Keratinocyte (primary cell): ENCODE results near the gene TBC1D8B. TPM values are rescaled to one million over a fixed set of nuclear protein-coding genes. Genes with fewer than 3 reads are reported as not detected.

Experiments used
- DNase-seq: peaks from one replicate; pipeline ENCODE4 v3.0.0-alpha.2; 2011; ENCODE audit warnings: low read depth, missing footprints, low spot score
- FAIRE-seq: peaks from 2 replicates; lab custom pipeline; 2011; peaks lifted over from hg19 to GRCh38; lab: Jason Lieb, UNC
- H2AFZ ChIP-seq: 2 replicates; pipeline ENCODE4 v1.6.0; 2012; ENCODE audit warnings: low read length, control low read depth, inconsistent platforms; ENCODE audit not compliant: control insufficient read depth
- H3K27ac ChIP-seq: 2 replicates; pipeline ENCODE4 v1.5.1; 2011; ENCODE audit warnings: low read length; ENCODE audit not compliant: control insufficient read depth, insufficient read depth
- H3K27me3 ChIP-seq: 3 replicates; pipeline ENCODE4 v1.6.0; 2011; ENCODE audit warnings: low read length; ENCODE audit not compliant: control insufficient read depth, insufficient read depth; ENCODE audit errors: extremely low read depth
- H3K36me3 ChIP-seq, 2 experiments: 2 replicates in 1 of 2; 3 replicates in 1 of 2; pipeline ENCODE4 v1.5.1; 2011; ENCODE audit warnings: low read length in 2 of 2, mild to moderate bottlenecking in 1 of 2; ENCODE audit not compliant: control insufficient read depth in 2 of 2, insufficient read depth in 2 of 2; ENCODE audit errors: extremely low read depth in 1 of 2
- H3K4me1 ChIP-seq: 3 replicates; pipeline ENCODE4 v1.5.1; 2011; ENCODE audit warnings: low read length; ENCODE audit not compliant: control insufficient read depth, insufficient read depth; ENCODE audit errors: extremely low read depth
- H3K4me2 ChIP-seq: 3 replicates; pipeline ENCODE4 v1.6.0; 2011; ENCODE audit warnings: low read depth, low read length; ENCODE audit not compliant: control insufficient read depth, insufficient read depth; ENCODE audit errors: extremely low read depth
- H3K4me3 ChIP-seq, 3 experiments: fragments of 200-600 bp in 1 of 3; sonication (generic) in 1 of 3; 2 replicates in 2 of 3; 3 replicates in 1 of 3; pipeline ENCODE4 v1.5.1; 2011 to 2016; ENCODE audit warnings: low read length in 3 of 3, mild to moderate bottlenecking in 3 of 3, control low read depth in 2 of 3, inconsistent platforms in 1 of 3, low read depth in 1 of 3, mixed read lengths in 1 of 3, mixed run types in 1 of 3, moderate library complexity in 1 of 3; ENCODE audit not compliant: control insufficient read depth in 2 of 3, insufficient read depth in 2 of 3; ENCODE audit errors: extremely low read depth in 1 of 3
- H3K79me2 ChIP-seq: 2 replicates; pipeline ENCODE4 v1.6.0; 2012; ENCODE audit warnings: low read length; ENCODE audit not compliant: control insufficient read depth, insufficient read depth
- H3K9ac ChIP-seq: 3 replicates; pipeline ENCODE4 v1.6.0; 2011; ENCODE audit warnings: low read length; ENCODE audit not compliant: control insufficient read depth, insufficient read depth; ENCODE audit errors: extremely low read depth
- H3K9me1 ChIP-seq: 3 replicates; pipeline ENCODE4 v1.6.0; 2011; ENCODE audit warnings: low read length; ENCODE audit not compliant: control insufficient read depth, insufficient read depth; ENCODE audit errors: extremely low read depth
- H3K9me3 ChIP-seq: 2 replicates; pipeline ENCODE4 v1.5.1; 2012; ENCODE audit warnings: low read depth, low read length; ENCODE audit not compliant: control insufficient read depth
- H4K20me1 ChIP-seq: 3 replicates; pipeline ENCODE4 v1.6.0; 2011; ENCODE audit warnings: low read length; ENCODE audit not compliant: control insufficient read depth, insufficient read depth; ENCODE audit errors: extremely low read depth
- CTCF ChIP-seq, 3 experiments: IDR thresholded peaks in 1 of 3; conservative IDR thresholded peaks in 1 of 3; optimal IDR thresholded peaks in 1 of 3; 2 replicates in 2 of 3; 3 replicates in 1 of 3; pipeline versions ENCODE3 to v1.5.1; 2011; ENCODE audit warnings: low read length in 3 of 3, mild to moderate bottlenecking in 3 of 3, moderate library complexity in 2 of 3, control low read depth in 1 of 3, inconsistent platforms in 1 of 3; ENCODE audit not compliant: insufficient read depth in 2 of 3; ENCODE audit errors: extremely low read depth in 1 of 3
- EZH2 ChIP-seq: IDR thresholded peaks from one replicate; pipeline ENCODE4 v1.6.1; 2012; ENCODE audit warnings: inconsistent platforms, mild to moderate bottlenecking, low read length, moderate library complexity
- dilution Hi-C: fragments of 300-500 bp; cut with MboI; formaldehyde crosslinking; loops from one replicate; pipeline ENCODE4 v1.7.0; 2020; ENCODE audit warnings: low sequenced_read_pairs; ENCODE audit not compliant: extremely low pct_ligation_motif_present
- polyA plus RNA-seq, 5 experiments: library from polyadenylated mRNA; depleted of rRNA in 3 of 5; stranded (reverse) in 3 of 5; stranded (forward) in 1 of 5; unstranded in 1 of 5; fragments of >200 nt; gene quantifications; 1 replicate in 1 of 5; 2 replicates in 3 of 5; 3 replicates in 1 of 5; pipeline versions ENCODE4 v1.2.1 to v1.2.3, GENCODE V29; 2011 to 2012; ENCODE audit warnings: missing spikeins in 2 of 5, low read depth in 1 of 5, low replicate concordance in 1 of 5

TBC1D8B gene
- polyA plus RNA-seq, 1 donor (not counting 4 experiments of a cell fraction or from before 2014, with no cell fraction given): 5.4 TPM

- TF ChIP-seq EZH2 (no peak), CTCF (optimal IDR thresholded peaks at IDR 0.05 in 1 of 3, IDR thresholded peaks at IDR 0.05 in 1 of 3, conservative IDR thresholded peaks at IDR 0.05 in 1 of 3; ENCODE audit: extremely low read depth in 1 of 3, insufficient read depth in 2 of 3, low read length in 3 of 3) (no peak)
These were observed 119.2 kb downstream of the TBC1D8B start for GRCh38 chrX:106921637-106922036.

More at GRCh38 chrX:106921637-106922036, 119.2 kb downstream of the TBC1D8B start:
- Histone ChIP-seq H4K20me1 (no peaks in the 10 kb centered on the region), H3K9me3 (no peaks in the 10 kb centered on the region), H3K27ac (no peak overlapping the region), H3K36me3 (no peaks in the 10 kb centered on the region), H3K4me3 (no peak overlapping the region), H3K27me3 (peaks cover 7% of the 10 kb centered on the region), H3K79me2 (no peaks in the 10 kb centered on the region), H3K4me1 (peaks cover 19% of the 10 kb centered on the region), H3K9ac (no peak overlapping the region), H3K9me1 (no peaks in the 10 kb centered on the region), H2AFZ (no peak overlapping the region), H3K4me2 (no peak overlapping the region)
- no peak for DNase-seq
- FAIRE-seq: no peak
- dilution Hi-C loops: no loop called here

Other genes with a start within 250 kb of the TBC1D8B start
- 2.2 to 6.3 TPM (median 3.6 TPM) in 3 replicates for gene RADX, start 190.7 kb upstream of the TBC1D8B start, polyA plus RNA-seq
- gene RNF128, start 76.0 kb upstream of the TBC1D8B start, polyA plus RNA-seq: 14.7 to 24.0 TPM (median 20.1 TPM) in 3 replicates
- not detected in 3 replicates for gene RIPPLY1, start 100.7 kb downstream of the TBC1D8B start, polyA plus RNA-seq
- gene CLDN2, start 117.7 kb downstream of the TBC1D8B start, polyA plus RNA-seq: not detected in 3 replicates
- 13.5 to 21.0 TPM (median 16.4 TPM) in 3 replicates for gene MORC4, start 197.5 kb downstream of the TBC1D8B start, polyA plus RNA-seq